ENCODE data around the gene TMEM151B.

The TMEM151B gene

GRCh38 chr6:44352259-44352658 is 82.0 kb downstream of the TMEM151B start:
- no peak overlapping the region for H3K9ac ChIP-seq (ENCODE audit: insufficient read length)
- H3K27ac ChIP-seq, result no peak overlapping the region
- no peaks in the 10 kb centered on the region for H3K9me3 ChIP-seq (ENCODE audit: low read depth, low read length)
- no peak for DNase-seq (ENCODE audit: low read depth, low spot score)
- TF ChIP-seq FOXP2 (optimal IDR thresholded peaks at IDR 0.05; ENCODE audit: control extremely low read depth, extremely low read length, insufficient read depth), result no peak
- H3K4me3 ChIP-seq, result no peak overlapping the region
- H3K36me3 ChIP-seq (ENCODE audit: insufficient read depth, low read length), result no peaks in the 10 kb centered on the region

GRCh38 chr6:44353336-44353735 is 83.1 kb downstream of the TMEM151B start:
- Histone ChIP-seq H3K27ac (no peak overlapping the region), H3K36me3 (ENCODE audit: insufficient read depth, low read length) (no peaks in the 10 kb centered on the region), H3K4me3 (no peak overlapping the region), H3K9me3 (ENCODE audit: low read depth, low read length) (no peaks in the 10 kb centered on the region), H3K9ac (ENCODE audit: insufficient read length) (no peak overlapping the region)
- no peak for DNase-seq (ENCODE audit: low read depth, low spot score)
- TF ChIP-seq POLR2AphosphoS5 (IDR thresholded peaks at IDR 0.05; ENCODE audit: borderline replicate concordance, low read depth, low read length), result no peak
- no peak for TF ChIP-seq EZH2 (IDR thresholded peaks at IDR 0.05)
- TF ChIP-seq FOXP2 (optimal IDR thresholded peaks at IDR 0.05; ENCODE audit: control extremely low read depth, extremely low read length, insufficient read depth), result no peak

GRCh38 chr6:44355640-44356039 is 85.4 kb downstream of the TMEM151B start:
- H3K4me3 ChIP-seq, result no peak overlapping the region
- no peak for TF ChIP-seq FOXP2 (optimal IDR thresholded peaks at IDR 0.05; ENCODE audit: control extremely low read depth, extremely low read length, insufficient read depth)
- TF ChIP-seq EZH2 (IDR thresholded peaks at IDR 0.05), result no peak
- no peak for TF ChIP-seq POLR2AphosphoS5 (IDR thresholded peaks at IDR 0.05; ENCODE audit: borderline replicate concordance, low read depth, low read length)

DNA sequence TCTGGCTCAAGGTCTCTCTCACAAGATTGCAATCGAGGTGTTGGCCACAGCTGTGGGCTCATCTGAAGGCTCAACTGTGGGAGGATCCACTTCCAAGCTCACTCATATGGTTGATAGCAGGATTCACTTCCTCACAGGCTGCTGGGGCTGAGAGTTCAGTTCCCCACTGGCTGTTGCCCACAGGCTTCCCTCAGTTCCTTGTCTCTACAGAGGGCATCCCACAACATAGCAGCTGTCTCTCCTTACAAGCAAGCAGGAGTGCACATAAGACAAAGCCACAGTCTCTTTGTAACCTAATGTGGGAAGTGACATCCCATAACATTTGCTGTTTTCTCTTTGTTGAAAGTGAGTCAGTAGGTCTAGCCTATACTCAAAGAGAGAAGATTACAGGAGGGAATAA is 86.2 kb downstream of the TMEM151B start:
- Histone ChIP-seq H3K4me3 (no peak overlapping the region), H3K9ac (ENCODE audit: insufficient read length) (no peak overlapping the region), H3K36me3 (ENCODE audit: insufficient read depth, low read length) (no peaks in the 10 kb centered on the region), H3K9me3 (ENCODE audit: low read depth, low read length) (no peaks in the 10 kb centered on the region), H3K27ac (no peak overlapping the region)
- DNase-seq (ENCODE audit: low read depth, low spot score), result no peak
- TF ChIP-seq FOXP2 (optimal IDR thresholded peaks at IDR 0.05; ENCODE audit: control extremely low read depth, extremely low read length, insufficient read depth) (no peak), EZH2 (IDR thresholded peaks at IDR 0.05) (no peak), POLR2AphosphoS5 (IDR thresholded peaks at IDR 0.05; ENCODE audit: borderline replicate concordance, low read depth, low read length) (no peak)

More at GRCh38 chr6:44355640-44356039, 85.4 kb downstream of the TMEM151B start:
- Histone ChIP-seq H3K9ac (ENCODE audit: insufficient read length) (no peak overlapping the region), H3K27ac (no peak overlapping the region), H3K36me3 (ENCODE audit: insufficient read depth, low read length) (no peaks in the 10 kb centered on the region), H3K9me3 (ENCODE audit: low read depth, low read length) (no peaks in the 10 kb centered on the region)
- no peak for DNase-seq (ENCODE audit: low read depth, low spot score)

Measured in SK-N-MC (cell line).